Measurements from ENCODE around the gene BAIAP2L1. TPM values are rescaled to one million over a fixed set of nuclear protein-coding genes. Genes with fewer than 3 reads are reported as not detected.

Gene BAIAP2L1
- total and polyA plus RNA-seq, 2 of the 8 experiments (the other 6 are each of a cell fraction or from before 2014, with no cell fraction given): 19.2 to 42.9 TPM

DNA sequence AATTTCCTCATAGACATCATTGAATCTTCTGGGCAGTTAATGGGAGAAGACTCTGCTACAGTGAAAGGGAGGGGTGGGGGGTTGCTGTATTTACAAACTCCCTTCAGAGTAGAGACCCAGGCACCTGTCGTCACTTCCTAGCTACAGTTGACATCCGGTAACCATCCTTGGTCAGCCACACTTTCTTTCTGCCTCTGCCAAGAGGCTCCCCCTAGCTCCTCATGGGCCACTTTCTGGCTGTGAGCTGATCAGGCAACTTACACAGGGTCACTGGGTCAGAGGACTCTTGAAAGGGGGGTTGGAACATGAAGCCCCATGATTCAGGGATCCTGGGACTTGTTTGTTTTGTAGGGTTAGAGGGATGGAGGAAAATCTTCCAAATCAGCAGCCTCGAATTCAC lies 150.1 kb downstream of the BAIAP2L1 start:
- no peak overlapping the region for H3K56ac ChIP-seq (replicated peaks; ENCODE audit: insufficient read length, low read depth, low read length)
- H3K79me1 ChIP-seq (ENCODE audit: low read depth, low read length): no peaks in the 10 kb centered on the region; the same call in 1 of the 2 replicates
- no peaks in the 10 kb centered on the region; a peak in 1 of 8 replicates for H3K36me3 ChIP-seq (ENCODE audit: control insufficient read depth in 2 of 4, insufficient read depth in 4 of 4, low read length in 3 of 4)
- no peak overlapping the region for H3K14ac ChIP-seq (ENCODE audit: insufficient read length)
- no peak overlapping the region for H3K23ac ChIP-seq (ENCODE audit: insufficient read length)
- no peak overlapping the region for H3K4ac ChIP-seq (replicated peaks; ENCODE audit: insufficient read length, low read depth, low read length)
- no peak for FAIRE-seq
- no peak overlapping the region for H4K8ac ChIP-seq (ENCODE audit: extremely low read depth, insufficient read depth, low read length)
- 53% methylated on average over 3 of the region's 3 CpGs; no CpG with 5 or more reads in 1 of the 2 experiments for WGBS, 2 experiments (ENCODE audit: extremely low coverage in 1 of 2, insufficient coverage in 1 of 2, insufficient read length in 1 of 2, insufficient replicate concordance in 2 of 2, low coverage in 1 of 2, low lambda C conversion rate in 2 of 2, missing lambda C conversion rate in 1 of 2)
- H3K4me2 ChIP-seq (ENCODE audit: insufficient read depth in 1 of 2, low read depth in 2 of 2, low read length in 2 of 2): peak overlapping the region; percentile 91 to 94
- peak overlapping the region; percentile 77 to 91 (median 86); a peak in 7 of 8 replicates for H3K4me3 ChIP-seq (ENCODE audit: extremely low read depth in 1 of 4, insufficient read depth in 2 of 4, low read depth in 3 of 4, low read length in 4 of 4)
- H4K91ac ChIP-seq (replicated peaks; ENCODE audit: insufficient read length, low read length): no peak overlapping the region
- DNase-seq (ENCODE audit: low read depth in 1 of 2, low spot score in 2 of 2): no peak
- H3K9ac ChIP-seq (replicated peaks in 1 of 4; ENCODE audit: extremely low read depth in 1 of 4, low read depth in 3 of 4, low read length in 3 of 4): no peak overlapping the region
- no peak overlapping the region for H4K5ac ChIP-seq (ENCODE audit: insufficient read length, low read depth, low read length)
- H2BK20ac ChIP-seq (ENCODE audit: low read length): no peak overlapping the region
- no peak overlapping the region for H2BK12ac ChIP-seq (ENCODE audit: low read depth, low read length)
- 0 out of 2 replicates have a peak overlapping the region, but pooled peaks have one; percentile 91 for H2AFZ ChIP-seq (ENCODE audit: low read length)
- CTCF ChIA-PET (ENCODE audit: partially characterized antibody): interaction anchor here (0.5 to 1.3 kb wide), 4 partner anchors 9 to 1381 kb away, joined by 3 to 6 read pairs (median 4); no protein-coding TSS in a partner anchor
- no peak overlapping the region for H3K27ac ChIP-seq (ENCODE audit: low read depth, low read length)
- no peak overlapping the region for H2AK5ac ChIP-seq (ENCODE audit: low read depth, low read length)
- H2BK120ac ChIP-seq (replicated peaks; ENCODE audit: low read depth, low read length): no peak overlapping the region
- H3K4me1 ChIP-seq (replicated peaks in 1 of 4; ENCODE audit: control insufficient read depth in 3 of 4, insufficient read depth in 4 of 4, low read length in 3 of 4): peaks cover 0 to 14% (median 3%) of the 10 kb centered on the region in 4 experiments; a peak in 4 of 7 replicates
- no peak overlapping the region for H2BK15ac ChIP-seq (ENCODE audit: low read length)
- H3K9me3 ChIP-seq (ENCODE audit: insufficient read depth in 2 of 2, low read depth in 1 of 2, low read length in 1 of 2): no peaks in the 10 kb centered on the region
- no peaks in the 10 kb centered on the region for H4K20me1 ChIP-seq (replicated peaks in 1 of 2; ENCODE audit: control insufficient read depth in 1 of 2, insufficient read depth in 2 of 2, low read length in 2 of 2)
- no peak overlapping the region for H2BK5ac ChIP-seq (ENCODE audit: low read depth, low read length)
- H3K27me3 ChIP-seq (replicated peaks in 1 of 4; ENCODE audit: control insufficient read depth in 3 of 4, extremely low read depth in 1 of 4, insufficient read depth in 3 of 4, low read length in 3 of 4): no peaks in the 10 kb centered on the region; a peak in 1 of 7 replicates
- peaks cover 6% of the 10 kb centered on the region for H3K23me2 ChIP-seq (ENCODE audit: low read depth, low read length)
- POLR2A ChIA-PET (ENCODE audit: partially characterized antibody): interaction anchor here (0.9 kb wide), 2 partner anchors 9 to 15 kb away, joined by 3 read pairs; no protein-coding TSS in a partner anchor
- H3K79me2 ChIP-seq (ENCODE audit: control insufficient read depth in 1 of 2, insufficient read depth in 2 of 2, low read length in 2 of 2): peaks cover 0 to 7% of the 10 kb centered on the region in 2 experiments; a peak in 1 of 4 replicates
- no peak overlapping the region for H3K18ac ChIP-seq (ENCODE audit: extremely low read depth, low read length)
- TF ChIP-seq SP1 (IDR thresholded peaks at IDR 0.05; ENCODE audit: low read depth, low read length) (no peak), ATF2 (IDR thresholded peaks at IDR 0.05; ENCODE audit: low read length) (no peak), RNF2 (IDR thresholded peaks at IDR 0.05; ENCODE audit: borderline replicate concordance, low read depth, low read length, missing control alignments, poor library complexity, severe bottlenecking) (no peak), RAD21 (IDR thresholded peaks at IDR 0.05 in 1 of 2, conservative IDR thresholded peaks at IDR 0.05 in 1 of 2; ENCODE audit: low read depth in 2 of 2, low read length in 2 of 2) (no peak), POLR2AphosphoS5 (IDR thresholded peaks at IDR 0.05; ENCODE audit: low read depth, low read length) (no peak), CTBP2 (IDR thresholded peaks at IDR 0.05; ENCODE audit: borderline replicate concordance, insufficient read depth, insufficient read length, low read length) (no peak), CREB1 (IDR thresholded peaks at IDR 0.05) (no peak), CHD1 (IDR thresholded peaks at IDR 0.05; ENCODE audit: low read depth, low read length) (no peak), CBX5 (IDR thresholded peaks at IDR 0.05; ENCODE audit: low read depth, low read length) (no peak), GABPA (IDR thresholded peaks at IDR 0.05; ENCODE audit: borderline replicate concordance, insufficient read depth, low read length) (no peak), TBP (IDR thresholded peaks at IDR 0.05; ENCODE audit: low read depth, low read length) (no peak)
